KOPT-K1 (cell line): Measurements from ENCODE around the gene PCNX2.
"Not testable (repeated sequence)": the region's sequence is repeated elsewhere in the genome, so short reads cannot be mapped to it uniquely, and the experiment has no call there.

Experiments used
- H3K27ac ChIP-seq: fragments of 200-600 bp; sonication (generic); 2 replicates; pipeline ENCODE4 v1.5.1; 2016; ENCODE audit warnings: antibody characterized with exemption, mild to moderate bottlenecking, low read depth, low read length; ENCODE audit not compliant: poor library complexity, severe bottlenecking
- H3K36me3 ChIP-seq: fragments of 200-600 bp; sonication (generic); 2 replicates; pipeline ENCODE4 v1.5.1; 2017; ENCODE audit warnings: antibody characterized with exemption, mild to moderate bottlenecking, low read length, moderate library complexity; ENCODE audit not compliant: insufficient read depth
- H3K9me3 ChIP-seq: fragments of 200-600 bp; sonication (generic); 2 replicates; pipeline ENCODE4 v1.5.1; 2017; ENCODE audit warnings: antibody characterized with exemption, low read length, mild to moderate bottlenecking; ENCODE audit not compliant: insufficient read depth, poor library complexity, severe bottlenecking

PCNX2 gene

GRCh38 chr1:233086961-233087881, 208.3 kb downstream of the PCNX2 start:
- Histone ChIP-seq H3K36me3 (peaks cover 4% of the 10 kb centered on the region; the same call in 1 of the 2 replicates), H3K27ac (no peak overlapping the region), H3K9me3 (no peaks in the 10 kb centered on the region)

GRCh38 chr1:233085566-233085965, 210.0 kb downstream of the PCNX2 start:
- no peaks in the 10 kb centered on the region for H3K36me3 ChIP-seq
- no peak overlapping the region for H3K27ac ChIP-seq
- H3K9me3 ChIP-seq, result no peaks in the 10 kb centered on the region

DNA sequence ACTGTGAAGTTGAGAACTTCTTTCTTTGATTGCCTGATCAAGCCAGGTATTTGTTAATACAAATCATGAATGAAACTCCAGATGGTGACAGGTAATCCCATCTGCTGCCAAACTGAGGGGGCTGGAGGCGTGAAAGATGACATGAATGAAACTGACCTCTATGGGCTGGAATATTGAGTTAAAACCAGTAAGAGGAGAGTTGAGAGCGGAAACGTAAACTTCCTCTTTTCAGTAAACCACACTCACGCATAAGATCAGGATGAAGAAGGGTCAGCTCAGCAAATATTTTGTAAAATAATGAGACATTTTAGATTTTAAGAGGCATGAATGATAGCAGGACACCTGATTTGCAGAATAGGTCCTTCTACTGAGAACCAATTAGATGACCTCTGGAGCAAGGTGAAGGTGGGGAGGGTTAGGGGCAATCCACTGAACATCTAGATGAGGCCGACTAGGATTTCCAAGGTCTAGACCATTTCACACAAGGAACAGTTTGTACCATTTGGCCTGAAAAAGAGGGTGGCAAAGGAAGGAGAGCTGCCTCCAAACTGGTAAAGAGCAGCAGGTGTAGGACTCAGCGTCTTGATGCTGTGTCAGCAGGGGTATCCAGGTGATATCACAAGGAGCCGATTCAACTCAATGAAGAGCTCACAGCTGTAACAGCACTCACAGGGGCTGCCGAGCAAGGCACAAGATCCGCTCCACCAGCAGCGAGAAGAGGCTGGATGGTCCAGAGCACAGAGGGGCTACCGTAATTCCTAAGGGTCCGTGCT, 212.6 kb downstream of the PCNX2 start:
- Histone ChIP-seq H3K27ac (no peak overlapping the region), H3K9me3 (no peaks in the 10 kb centered on the region)

DNA sequence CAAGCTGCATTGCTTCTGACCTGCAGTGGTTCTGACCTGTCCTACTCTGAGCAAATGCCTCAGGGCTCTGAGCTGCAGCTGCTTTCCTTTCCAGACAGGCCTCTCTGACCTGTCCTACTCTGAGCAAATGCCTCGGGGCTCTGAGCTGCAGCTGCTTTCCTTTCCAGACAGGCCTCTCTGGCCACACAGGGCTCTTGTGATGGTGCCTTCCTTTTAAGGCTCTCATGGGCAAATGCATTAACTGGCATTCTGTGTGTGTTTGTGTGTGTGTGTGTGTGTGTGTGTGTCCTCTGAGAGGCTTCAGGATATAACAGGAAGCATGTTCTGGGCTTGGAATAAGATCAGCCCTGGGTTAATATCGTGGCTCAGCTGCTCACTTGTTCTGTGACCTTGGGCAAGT, 213.8 kb downstream of the PCNX2 start:
- no peak overlapping the region for H3K27ac ChIP-seq
- H3K36me3 ChIP-seq, result no peaks in the 10 kb centered on the region
- no peaks in the 10 kb centered on the region for H3K9me3 ChIP-seq

More for the DNA sequence above, 212.6 kb downstream of the PCNX2 start:
- no peaks in the 10 kb centered on the region for H3K36me3 ChIP-seq

GRCh38 chr1:233080827-233081226, 214.7 kb downstream of the PCNX2 start:
- H3K9me3 ChIP-seq, H3K27ac ChIP-seq, H3K36me3 ChIP-seq: not testable (repeated sequence)

DNA sequence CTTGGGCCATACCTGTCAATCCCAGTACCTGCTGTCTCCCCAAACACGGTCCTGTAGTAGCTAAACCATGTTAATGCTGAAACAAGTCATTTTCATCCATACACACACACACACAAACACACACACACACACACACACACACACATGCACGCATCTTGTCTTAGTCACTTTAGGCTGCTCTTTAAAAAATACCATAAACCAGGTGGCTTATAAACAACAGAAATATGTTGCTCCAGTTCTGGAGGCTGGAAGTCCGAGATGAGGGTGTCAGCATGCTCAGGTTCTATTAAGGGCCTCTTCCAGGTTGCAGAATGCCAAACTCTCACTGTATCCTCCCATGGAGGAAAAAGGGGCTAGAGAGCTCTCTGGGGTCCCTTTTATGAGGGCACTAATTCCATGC, 215.2 kb downstream of the PCNX2 start:
- no peaks in the 10 kb centered on the region for H3K9me3 ChIP-seq
- H3K36me3 ChIP-seq, result no peaks in the 10 kb centered on the region
- no peak overlapping the region for H3K27ac ChIP-seq

GRCh38 chr1:233079574-233079973, 216.0 kb downstream of the PCNX2 start:
- H3K27ac ChIP-seq, result no peak overlapping the region
- no peaks in the 10 kb centered on the region for H3K9me3 ChIP-seq
- no peaks in the 10 kb centered on the region for H3K36me3 ChIP-seq

DNA sequence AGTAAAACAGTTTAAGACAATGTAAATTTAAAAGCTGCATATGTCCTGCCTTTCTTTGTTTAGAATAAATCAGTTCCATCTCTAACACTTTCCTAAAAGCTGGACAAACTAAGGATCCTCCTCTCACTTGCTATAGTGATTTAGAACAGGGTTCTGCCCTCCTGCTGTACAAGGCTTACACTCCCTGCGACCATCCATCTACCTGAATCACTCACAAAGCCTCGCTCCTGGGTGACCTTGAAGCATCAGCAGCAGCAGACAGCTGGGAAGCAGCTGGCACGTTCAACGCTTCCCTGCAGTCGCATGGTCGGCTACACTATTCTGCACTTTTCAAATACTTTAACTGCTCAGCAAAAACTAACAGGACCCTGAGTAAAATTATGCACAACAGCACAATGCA, 217.1 kb downstream of the PCNX2 start:
- Histone ChIP-seq H3K36me3 (no peaks in the 10 kb centered on the region), H3K27ac (no peak overlapping the region), H3K9me3 (peaks cover 4% of the 10 kb centered on the region)

DNA sequence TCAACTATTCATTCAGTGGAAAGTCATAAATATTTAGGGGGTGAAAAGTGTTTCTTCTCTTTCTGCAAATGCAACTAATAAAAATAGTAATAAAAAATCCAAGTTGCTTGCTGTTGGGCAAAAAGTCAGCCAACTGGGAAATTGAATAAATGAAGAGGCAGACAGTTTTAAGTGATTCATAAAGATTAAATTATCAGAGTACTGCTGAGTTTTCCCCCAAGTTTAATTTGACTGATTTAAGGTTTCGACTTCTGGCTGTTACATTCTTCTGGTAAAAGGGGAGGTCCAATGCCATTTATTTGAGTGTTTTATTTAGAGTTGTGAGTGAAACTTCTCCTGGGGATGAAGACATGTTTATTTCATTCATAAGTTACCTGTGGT, 219.6 kb downstream of the PCNX2 start:
- no peaks in the 10 kb centered on the region for H3K36me3 ChIP-seq
- no peak overlapping the region for H3K27ac ChIP-seq

DNA sequence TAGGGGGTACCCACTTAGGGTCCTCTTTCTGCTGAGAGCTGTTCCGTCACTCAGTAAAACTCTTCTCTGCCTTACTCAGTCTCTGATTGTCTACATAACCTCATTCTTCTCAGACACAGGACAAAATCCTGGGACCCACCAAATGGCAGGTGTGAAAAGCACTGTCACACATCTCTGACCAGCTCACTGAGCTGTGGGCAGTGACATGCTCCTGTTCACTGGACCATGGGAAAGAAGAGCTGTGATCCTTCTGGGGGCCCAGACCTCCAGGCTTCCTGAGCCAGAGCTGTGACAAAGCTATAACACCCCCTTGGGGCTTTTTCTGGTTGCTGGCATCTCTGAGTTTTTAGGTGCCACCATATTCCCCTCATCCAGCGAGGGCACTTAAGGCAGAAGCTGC, 229.4 kb downstream of the PCNX2 start:
- Histone ChIP-seq H3K9me3 (peaks cover 25% of the 10 kb centered on the region), H3K27ac (no peak overlapping the region), H3K36me3 (peaks cover 13% of the 10 kb centered on the region; the same call in 1 of the 2 replicates)

More for the DNA sequence above, 219.6 kb downstream of the PCNX2 start:
- peaks cover 4% of the 10 kb centered on the region for H3K9me3 ChIP-seq

DNA sequence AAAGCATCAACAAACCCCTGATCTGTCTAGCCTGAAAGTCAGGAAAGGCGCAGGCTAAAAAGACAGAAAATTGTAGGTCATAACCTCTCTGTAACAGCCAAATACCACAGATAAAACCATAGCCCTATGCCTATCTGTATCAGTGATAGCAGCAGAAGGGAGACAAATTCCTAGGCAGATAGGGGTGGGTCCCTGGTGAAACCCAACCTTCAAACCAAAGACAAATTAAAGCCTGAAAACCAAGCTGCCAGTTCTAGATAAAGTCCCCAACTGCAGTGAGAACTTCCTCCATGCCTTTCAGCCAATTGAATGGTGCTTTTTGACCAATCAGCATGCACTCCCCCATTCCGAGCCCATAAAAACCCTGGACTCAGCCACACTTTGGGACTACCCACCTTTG, 229.8 kb downstream of the PCNX2 start:
- peaks cover 13% of the 10 kb centered on the region; the same call in 1 of the 2 replicates for H3K36me3 ChIP-seq
- no peak overlapping the region for H3K27ac ChIP-seq
- peaks cover 25% of the 10 kb centered on the region for H3K9me3 ChIP-seq

- Histone ChIP-seq H3K27ac (no peak overlapping the region), H3K36me3 (peaks cover 13% of the 10 kb centered on the region; the same call in 1 of the 2 replicates), H3K9me3 (peaks cover 25% of the 10 kb centered on the region)
Measured at GRCh38 chr1:233064988-233065387, 230.5 kb downstream of the PCNX2 start.

DNA sequence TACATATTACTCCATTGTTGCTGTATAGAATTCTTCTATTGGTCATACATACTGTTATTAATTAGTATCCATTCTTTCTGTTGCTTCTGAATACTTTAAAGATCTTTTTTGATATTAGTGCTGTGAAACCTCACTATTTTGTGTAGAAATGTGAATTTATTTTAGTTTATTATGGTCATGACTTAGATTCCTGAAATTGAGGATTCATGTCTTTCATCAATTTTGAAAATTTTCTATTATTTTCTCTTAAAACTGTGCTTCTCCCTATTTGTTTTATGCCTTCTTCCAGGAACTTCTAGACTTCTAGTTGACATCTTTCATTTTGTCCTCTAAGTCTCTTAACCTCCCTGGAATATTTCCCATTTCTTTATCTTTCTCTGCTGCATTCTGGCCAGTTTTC, 232.1 kb downstream of the PCNX2 start:
- peaks cover 13% of the 10 kb centered on the region; the same call in 1 of the 2 replicates for H3K36me3 ChIP-seq
- H3K9me3 ChIP-seq, result peaks cover 25% of the 10 kb centered on the region
- H3K27ac ChIP-seq, result no peak overlapping the region

- Histone ChIP-seq H3K9me3 (peaks cover 16% of the 10 kb centered on the region), H3K36me3 (peaks cover 10% of the 10 kb centered on the region; the same call in 1 of the 2 replicates), H3K27ac (no peak overlapping the region)
Measured at GRCh38 chr1:233061265-233061664, 234.3 kb downstream of the PCNX2 start.

- Histone ChIP-seq H3K27ac (no peak overlapping the region), H3K36me3 (peaks cover 4% of the 10 kb centered on the region; the same call in 1 of the 2 replicates), H3K9me3 (peaks cover 8% of the 10 kb centered on the region)
Measured at GRCh38 chr1:233060461-233060994, 235.0 kb downstream of the PCNX2 start.
